ENCODE results near the gene GNA12. TPM values are rescaled to one million over a fixed set of nuclear protein-coding genes. Genes with fewer than 3 reads are reported as not detected.

The GNA12 gene
- total and polyA plus RNA-seq, 10 donors, result 12.3 to 64.2 (median 32.4) TPM

- Histone ChIP-seq H3K4me3 (no peak overlapping the region), H3K9me3 (no peaks in the 10 kb centered on the region), H3K27ac (no peak overlapping the region), H3K36me3 (no peaks in the 10 kb centered on the region), H3K4me1 (peaks cover 14 to 31% (median 25%) of the 10 kb centered on the region in 6 donors), H3K27me3 (replicated peaks in 1 of 7) (no peaks in the 10 kb centered on the region)
- intact Hi-C loops (cut with DNase I; ENCODE audit: low total_unique reads), result no loop called here
- DNase-seq, result no peak
- no peak for TF ChIP-seq POLR2AphosphoS5 (IDR thresholded peaks at IDR 0.05)
- TF ChIP-seq POLR2A (IDR thresholded peaks at IDR 0.05), result no peak
- TF ChIP-seq CTCF (IDR thresholded peaks at IDR 0.05 in 8 of 11, conservative IDR thresholded peaks at IDR 0.05 in 3 of 11), result no peak
- WGBS, 5 donors, result 89 to 99% (median 95%) methylated on average over 10 of the region's 10 CpGs
These were observed 28.3 kb upstream of the GNA12 start for GRCh38 chr7:2872296-2872874.

GRCh38 chr7:2870471-2870931, 26.4 kb upstream of the GNA12 start:
- DNase-seq, result peak; percentile 90
- H3K27ac ChIP-seq, result peak overlapping the region in 6 of 8 donors; percentile 26 to 69 (median 60)
- peak overlapping the region in 7 of 8 donors; percentile 13 to 62 (median 27) for H3K4me3 ChIP-seq
- no peaks in the 10 kb centered on the region for H3K27me3 ChIP-seq (replicated peaks in 1 of 7)
- H3K9me3 ChIP-seq, result no peaks in the 10 kb centered on the region
- 2 to 13% (median 5%) methylated on average over 10 of the region's 10 CpGs for WGBS, 5 donors
- intact Hi-C loops (cut with DNase I; ENCODE audit: low total_unique reads), result no loop called here
- TF ChIP-seq CTCF (IDR thresholded peaks at IDR 0.05 in 8 of 11, conservative IDR thresholded peaks at IDR 0.05 in 3 of 11) (no peak), POLR2AphosphoS5 (IDR thresholded peaks at IDR 0.05) (peak; percentile 64 to 82 (median 82))
- H3K36me3 ChIP-seq, result no peaks in the 10 kb centered on the region
- peaks cover 14 to 31% (median 25%) of the 10 kb centered on the region in 6 donors for H3K4me1 ChIP-seq

GRCh38 chr7:2869981-2870380, 25.9 kb upstream of the GNA12 start:
- H3K4me3 ChIP-seq, result peak overlapping the region in 7 of 8 donors; percentile 13 to 62 (median 27)
- no peaks in the 10 kb centered on the region for H3K9me3 ChIP-seq
- H3K27me3 ChIP-seq (replicated peaks in 1 of 7), result no peaks in the 10 kb centered on the region
- no peaks in the 10 kb centered on the region for H3K36me3 ChIP-seq
- TF ChIP-seq POLR2AphosphoS5 (IDR thresholded peaks at IDR 0.05) (no peak), POLR2A (IDR thresholded peaks at IDR 0.05) (no peak), CTCF (IDR thresholded peaks at IDR 0.05 in 8 of 11, conservative IDR thresholded peaks at IDR 0.05 in 3 of 11) (no peak)
- H3K4me1 ChIP-seq, result peaks cover 16 to 36% (median 30%) of the 10 kb centered on the region in 6 donors
- intact Hi-C loops (cut with DNase I; ENCODE audit: low total_unique reads), result loop anchor here (10.0 kb wide), 2 partner anchors 285 to 1025 kb away; no protein-coding TSS in a partner anchor
- no peak for DNase-seq
- peak overlapping the region in 6 of 8 donors; percentile 26 to 69 (median 60) for H3K27ac ChIP-seq
- 70 to 81% (median 79%) methylated on average over 9 to 15 of the region's 15 CpGs for WGBS, 5 donors

- no peaks in the 10 kb centered on the region for H3K36me3 ChIP-seq
- 32 to 53% (median 44%) methylated on average over 3 of the region's 3 CpGs for WGBS, 5 donors
- no peaks in the 10 kb centered on the region for H3K9me3 ChIP-seq
- intact Hi-C loops (cut with DNase I; ENCODE audit: low total_unique reads), result loop anchor here (10.0 kb wide), 2 partner anchors 288 to 1028 kb away; no protein-coding TSS in a partner anchor
- H3K4me3 ChIP-seq, result no peak overlapping the region
- H3K27me3 ChIP-seq (replicated peaks in 1 of 7), result no peaks in the 10 kb centered on the region
- no peak overlapping the region for H3K27ac ChIP-seq
- no peak for DNase-seq
- peaks cover 35 to 67% (median 54%) of the 10 kb centered on the region in 6 donors for H3K4me1 ChIP-seq
- TF ChIP-seq CTCF (IDR thresholded peaks at IDR 0.05 in 8 of 11, conservative IDR thresholded peaks at IDR 0.05 in 3 of 11), result no peak
- TF ChIP-seq POLR2AphosphoS5 (IDR thresholded peaks at IDR 0.05), result no peak
- TF ChIP-seq POLR2A (IDR thresholded peaks at IDR 0.05), result no peak
These were observed 22.5 kb upstream of the GNA12 start for GRCh38 chr7:2866601-2867000.

Data from spleen (tissue), 11 donors.